Ectodermal cell (in vitro differentiated cells): ENCODE results near the gene RPS6KA6.
"Not testable (repeated sequence)": the region's sequence is repeated elsewhere in the genome, so short reads cannot be mapped to it uniquely, and the experiment has no call there.

Experiments
- H3K27ac ChIP-seq: 2 replicates; pipeline ENCODE4 v1.7.0; 2013; ENCODE audit warnings: mild to moderate bottlenecking, low read depth, low read length; ENCODE audit not compliant: insufficient read depth, poor library complexity, severe bottlenecking
- H3K27me3 ChIP-seq: 2 replicates; pipeline ENCODE4 v1.7.0; 2013; ENCODE audit warnings: mild to moderate bottlenecking, low read length; ENCODE audit not compliant: insufficient read depth, control insufficient read depth, poor library complexity, severe bottlenecking
- H3K36me3 ChIP-seq: one replicate; pipeline ENCODE4 v1.7.0; 2013; ENCODE audit warnings: low read length; ENCODE audit not compliant: control insufficient read depth, insufficient read depth
- H3K4me1 ChIP-seq: one replicate; pipeline ENCODE4 v1.7.0; 2013; ENCODE audit warnings: low read length; ENCODE audit not compliant: control insufficient read depth, insufficient read depth
- H3K4me3 ChIP-seq: 2 replicates; pipeline ENCODE4 v1.7.0; 2013; ENCODE audit warnings: low read depth, low read length, control low read depth; ENCODE audit not compliant: insufficient read depth
- H3K9me3 ChIP-seq: 2 replicates; pipeline ENCODE4 v1.7.0; 2013; ENCODE audit warnings: mild to moderate bottlenecking, low read length, moderate library complexity; ENCODE audit not compliant: control insufficient read depth
- WGBS, 2 experiments: methylation state at CpG; one replicate each; pipeline ENCODE4 v1.1.7; 2013; ENCODE audit warnings: missing lambda C conversion rate in 2 of 2; 5-methylcytosine and 5-hydroxymethylcytosine counted together

Gene RPS6KA6

DNA sequence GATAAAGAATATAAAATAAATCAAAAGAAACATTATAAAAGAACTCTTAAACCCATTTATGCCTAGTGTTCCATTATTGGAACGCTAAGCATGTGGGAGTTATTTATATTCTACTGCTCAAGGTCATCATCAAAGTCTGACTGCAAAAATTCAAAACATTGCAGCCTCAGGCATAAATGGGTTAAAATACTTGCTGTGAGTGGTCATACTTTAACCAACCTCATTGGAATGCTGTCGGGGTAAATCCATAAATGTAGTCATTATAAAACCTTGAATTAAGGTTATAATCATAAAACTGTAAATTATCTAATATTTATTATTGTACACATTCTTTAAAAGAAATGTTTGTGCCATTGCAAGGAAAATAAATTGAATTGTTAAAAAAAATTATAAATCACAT is 55.0 kb downstream of the RPS6KA6 start:
- Histone ChIP-seq H3K36me3 (no peaks in the 10 kb centered on the region), H3K27ac (no peak overlapping the region), H3K4me3 (no peak overlapping the region), H3K4me1 (no peaks in the 10 kb centered on the region), H3K27me3 (no peaks in the 10 kb centered on the region), H3K9me3 (no peaks in the 10 kb centered on the region)
- WGBS, 2 experiments, result 100% methylated on average over 1 of the region's 2 CpGs; no CpG with 5 or more reads in 1 of the 2 experiments

- Histone ChIP-seq H3K27me3 (no peaks in the 10 kb centered on the region), H3K4me1 (no peaks in the 10 kb centered on the region), H3K27ac (no peak overlapping the region), H3K4me3 (no peak overlapping the region), H3K36me3 (no peaks in the 10 kb centered on the region), H3K9me3 (no peaks in the 10 kb centered on the region)
- WGBS, 2 experiments, result 96 to 97% methylated on average over 3 to 4 of the region's 4 CpGs
Measured at GRCh38 chrX:84123585-84123984, 64.4 kb downstream of the RPS6KA6 start.

GRCh38 chrX:84118769-84119168 is 69.2 kb downstream of the RPS6KA6 start:
- Histone ChIP-seq H3K36me3 (no peaks in the 10 kb centered on the region), H3K27ac (no peak overlapping the region), H3K4me3 (no peak overlapping the region), H3K9me3 (no peaks in the 10 kb centered on the region), H3K4me1 (no peaks in the 10 kb centered on the region), H3K27me3 (no peaks in the 10 kb centered on the region)

DNA sequence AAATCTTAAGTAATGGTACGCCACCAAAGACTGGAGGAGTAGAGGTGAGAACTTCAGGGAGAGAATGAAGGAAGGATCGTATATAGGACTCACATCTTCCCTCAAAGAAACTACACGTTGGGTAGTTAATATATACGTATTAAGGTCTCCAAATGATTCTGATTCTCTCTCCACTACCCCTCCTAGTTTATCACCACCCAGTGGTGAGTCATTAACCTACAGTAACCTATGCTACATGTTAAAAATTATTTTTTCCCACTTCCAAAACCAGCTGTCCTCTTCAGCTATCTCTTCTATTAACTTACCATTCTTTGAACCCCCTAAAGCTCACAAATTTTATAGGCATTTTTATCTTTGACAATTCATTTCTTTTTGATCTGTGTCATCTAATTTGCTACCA is 69.7 kb downstream of the RPS6KA6 start:
- no peaks in the 10 kb centered on the region for H3K27me3 ChIP-seq
- no peak overlapping the region for H3K27ac ChIP-seq
- 92 to 100% methylated on average over 2 to 4 of the region's 4 CpGs for WGBS, 2 experiments
- H3K4me1 ChIP-seq, result no peaks in the 10 kb centered on the region
- H3K36me3 ChIP-seq, result no peaks in the 10 kb centered on the region
- H3K9me3 ChIP-seq, result no peaks in the 10 kb centered on the region
- H3K4me3 ChIP-seq, result no peak overlapping the region

GRCh38 chrX:84108584-84108983 is 79.4 kb downstream of the RPS6KA6 start:
- no peaks in the 10 kb centered on the region for H3K9me3 ChIP-seq
- H3K36me3 ChIP-seq, result no peaks in the 10 kb centered on the region
- H3K4me1 ChIP-seq, result no peaks in the 10 kb centered on the region
- H3K27me3 ChIP-seq, result no peaks in the 10 kb centered on the region
- H3K4me3 ChIP-seq, result no peak overlapping the region
- WGBS, 2 experiments, result 93 to 95% methylated on average over 5 of the region's 5 CpGs
- no peak overlapping the region for H3K27ac ChIP-seq

DNA sequence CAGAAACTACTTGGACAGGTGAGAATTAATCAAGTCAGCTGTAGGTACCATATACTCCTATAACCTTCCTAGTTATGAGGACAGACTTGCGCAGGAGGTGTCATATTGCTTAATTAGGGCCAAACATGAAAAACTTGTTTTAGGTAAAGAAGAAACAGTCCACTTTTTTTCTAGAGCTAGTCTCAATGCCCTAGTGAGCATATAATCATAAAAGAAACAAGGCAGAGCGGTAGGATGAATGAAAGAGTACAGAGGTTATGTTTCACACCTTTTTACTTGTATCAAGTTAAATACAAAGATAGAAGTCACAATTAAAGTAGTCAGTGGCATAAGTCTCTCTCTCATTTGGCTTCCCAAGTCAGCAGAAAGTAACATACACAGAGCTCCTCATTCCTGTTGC is 88.9 kb downstream of the RPS6KA6 start:
- H3K27ac ChIP-seq, result no peak overlapping the region
- no CpG with 5 or more reads among the region's 2 CpGs for WGBS, 2 experiments
- H3K4me1 ChIP-seq, result no peaks in the 10 kb centered on the region
- H3K27me3 ChIP-seq, result no peaks in the 10 kb centered on the region
- no peaks in the 10 kb centered on the region for H3K9me3 ChIP-seq
- H3K36me3 ChIP-seq, result no peaks in the 10 kb centered on the region
- H3K4me3 ChIP-seq, result no peak overlapping the region

DNA sequence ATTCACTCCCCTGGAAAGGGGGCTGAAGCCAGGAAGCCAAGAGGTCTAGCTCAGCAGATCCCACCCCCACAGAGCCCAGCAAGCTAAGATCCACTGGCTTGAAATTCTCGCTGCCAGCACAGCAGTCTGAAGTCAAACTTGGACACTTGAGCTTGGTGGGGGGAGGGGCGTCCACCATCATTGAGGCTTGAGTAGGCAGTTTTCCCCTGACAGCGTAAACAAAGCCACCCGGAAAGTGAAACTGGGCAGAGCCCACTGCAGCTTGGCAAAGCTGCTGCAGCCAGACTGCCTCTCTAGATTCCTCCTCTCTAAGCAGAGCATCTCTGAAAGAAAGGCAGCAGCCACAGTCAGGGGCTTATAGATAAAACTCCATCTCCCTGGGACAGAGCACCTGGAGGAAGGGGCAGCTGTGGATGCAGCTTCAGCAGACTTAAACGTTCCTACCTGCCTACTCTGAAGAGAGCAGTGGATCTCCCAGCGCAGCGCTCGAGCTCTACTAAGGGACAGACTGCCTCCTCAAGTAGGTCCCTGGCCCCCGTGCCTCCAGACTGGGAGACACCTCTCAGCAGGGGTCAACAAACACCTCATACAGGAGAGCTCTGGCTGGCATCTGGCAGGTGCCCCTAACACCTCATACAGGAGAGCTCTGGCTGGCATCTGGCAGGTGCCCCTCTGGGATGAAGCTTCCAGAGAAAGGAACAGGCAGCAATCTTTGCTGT is 108.4 kb downstream of the RPS6KA6 start:
- 66 to 69% methylated on average over 9 of the region's 9 CpGs for WGBS, 2 experiments
- H3K4me3 ChIP-seq, H3K27me3 ChIP-seq, H3K9me3 ChIP-seq, H3K27ac ChIP-seq, H3K36me3 ChIP-seq, H3K4me1 ChIP-seq: not testable (repeated sequence)

GRCh38 chrX:84078991-84079390 is 109.0 kb downstream of the RPS6KA6 start:
- Histone ChIP-seq H3K9me3 (no peaks in the 10 kb centered on the region), H3K36me3 (no peaks in the 10 kb centered on the region), H3K4me1 (no peaks in the 10 kb centered on the region), H3K4me3 (no peak overlapping the region), H3K27ac (no peak overlapping the region), H3K27me3 (no peaks in the 10 kb centered on the region)
- 88 to 89% methylated on average over 9 of the region's 9 CpGs for WGBS, 2 experiments

DNA sequence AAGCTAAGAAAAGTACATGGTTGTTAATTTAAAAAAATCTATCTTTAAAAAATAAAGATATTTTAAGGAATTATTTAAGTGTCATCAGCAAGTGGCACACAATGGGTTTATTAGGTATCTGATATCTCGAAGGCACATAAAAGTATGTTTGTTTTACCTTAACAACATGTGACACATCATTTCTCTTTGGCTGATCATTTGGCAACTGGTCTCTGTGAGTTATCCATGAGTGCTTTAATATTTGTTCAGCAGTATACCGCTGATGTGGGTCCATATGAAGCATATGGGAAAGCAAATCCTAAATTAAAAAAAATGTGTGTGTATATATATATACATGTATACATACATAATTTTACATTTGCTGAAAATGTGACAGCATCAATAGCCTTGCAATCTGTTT is 123.2 kb downstream of the RPS6KA6 start:
- Histone ChIP-seq H3K27me3 (no peaks in the 10 kb centered on the region), H3K36me3 (no peaks in the 10 kb centered on the region), H3K4me3 (no peak overlapping the region), H3K9me3 (no peaks in the 10 kb centered on the region), H3K27ac (no peak overlapping the region), H3K4me1 (no peaks in the 10 kb centered on the region)
- 100% methylated on average over 1 of the region's 2 CpGs; no CpG with 5 or more reads in 1 of the 2 experiments for WGBS, 2 experiments

DNA sequence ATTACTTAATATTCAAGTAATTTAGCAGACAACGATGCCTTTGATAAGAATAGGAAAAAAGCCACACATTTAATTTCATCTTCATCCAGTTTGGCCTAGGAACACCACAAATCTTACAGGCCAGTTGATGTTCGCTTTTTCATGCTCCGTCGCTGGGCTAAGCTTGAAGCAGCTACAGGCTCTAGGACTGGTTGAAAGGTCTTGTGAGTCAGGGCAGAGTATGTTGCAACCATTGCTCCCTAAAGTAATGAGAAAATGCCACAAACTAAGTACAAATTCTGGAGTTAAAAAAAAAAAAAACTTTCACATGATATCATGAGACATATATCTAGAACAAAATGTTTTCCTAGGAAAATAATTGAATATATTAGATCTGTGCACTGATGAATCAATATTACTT is 123.8 kb downstream of the RPS6KA6 start:
- Histone ChIP-seq H3K27ac (no peak overlapping the region), H3K9me3 (no peaks in the 10 kb centered on the region), H3K4me3 (no peak overlapping the region), H3K36me3 (no peaks in the 10 kb centered on the region), H3K27me3 (no peaks in the 10 kb centered on the region), H3K4me1 (no peaks in the 10 kb centered on the region)
- 91% methylated on average over 4 of the region's 4 CpGs; no CpG with 5 or more reads in 1 of the 2 experiments for WGBS, 2 experiments

- H3K4me3 ChIP-seq, result no peak overlapping the region
- 82 to 94% methylated on average over 2 of the region's 2 CpGs for WGBS, 2 experiments
- no peaks in the 10 kb centered on the region for H3K36me3 ChIP-seq
- no peaks in the 10 kb centered on the region for H3K9me3 ChIP-seq
- H3K4me1 ChIP-seq, result no peaks in the 10 kb centered on the region
- H3K27ac ChIP-seq, result no peak overlapping the region
- H3K27me3 ChIP-seq, result no peaks in the 10 kb centered on the region
Measured at GRCh38 chrX:84047339-84047738, 140.7 kb downstream of the RPS6KA6 start.
